ENCODE measurements around the gene CASP10.
"Not testable (repeated sequence)": the region's sequence is repeated elsewhere in the genome, so short reads cannot be mapped to it uniquely, and the experiment has no call there.

Gene CASP10

DNA sequence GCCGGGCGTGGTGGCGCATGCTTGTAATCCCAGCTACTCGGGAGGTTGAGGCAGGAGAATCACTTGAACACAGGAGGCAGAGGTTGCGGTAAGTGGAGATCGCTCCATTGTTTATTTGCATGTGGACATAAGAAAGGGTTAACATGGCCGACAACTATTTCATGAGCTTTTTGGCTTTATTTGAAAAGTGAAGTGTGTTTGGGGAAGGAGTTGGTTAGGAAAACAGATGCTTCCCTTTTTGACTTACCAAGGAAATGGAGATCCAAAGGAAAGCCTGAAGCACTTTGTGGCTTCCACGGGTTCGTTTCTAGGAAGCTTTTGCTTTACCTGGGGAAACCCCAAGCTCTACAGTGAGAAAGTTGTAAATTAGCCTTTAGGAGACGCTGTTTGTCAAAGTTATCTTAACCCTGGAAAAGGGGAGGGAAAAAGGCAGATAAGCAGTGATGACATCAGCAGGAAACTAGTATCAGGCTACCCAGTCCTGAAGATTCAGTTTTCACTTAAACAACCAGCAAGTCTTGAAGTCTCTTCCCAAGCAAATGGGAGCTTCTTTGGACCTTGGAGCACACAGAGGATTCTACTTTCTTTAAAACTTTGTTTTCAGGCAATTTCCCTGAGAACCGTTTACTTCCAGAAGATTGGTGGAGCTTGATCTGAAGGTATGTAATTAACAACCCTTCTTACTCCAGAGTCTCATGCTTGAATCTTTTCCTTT, at the start of gene CASP10:
Gene CASP10, plus strand, starts transcription at position 492 of the 715 bp plus-strand sequence. CDS start 2,637 bp downstream, outside the sequence.
- FAIRE-seq: no peak

DNA sequence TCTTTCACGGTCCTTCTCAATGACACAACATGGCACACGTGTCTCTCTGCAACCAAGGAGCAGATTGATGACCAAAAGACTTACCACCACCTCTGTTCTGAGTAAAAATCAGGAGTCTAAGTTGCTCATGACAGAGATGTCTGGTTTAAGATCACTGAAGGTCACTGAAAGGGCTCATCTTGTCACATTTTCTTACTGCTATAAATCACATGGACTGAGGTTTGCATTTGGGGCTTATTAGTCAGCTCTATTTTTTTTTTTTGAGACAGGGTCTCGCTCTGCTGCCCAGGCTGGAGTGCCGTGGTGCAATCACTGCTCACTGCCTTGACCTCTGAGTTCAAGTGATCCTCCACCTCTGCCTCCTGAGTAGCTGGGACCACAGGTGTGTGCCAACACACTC, 47.6 kb upstream of the CASP10 start:
- FAIRE-seq: no peak

- no peak for FAIRE-seq
These were observed 46.0 kb upstream of the CASP10 start for GRCh38 chr2:201136889-201137321.

DNA sequence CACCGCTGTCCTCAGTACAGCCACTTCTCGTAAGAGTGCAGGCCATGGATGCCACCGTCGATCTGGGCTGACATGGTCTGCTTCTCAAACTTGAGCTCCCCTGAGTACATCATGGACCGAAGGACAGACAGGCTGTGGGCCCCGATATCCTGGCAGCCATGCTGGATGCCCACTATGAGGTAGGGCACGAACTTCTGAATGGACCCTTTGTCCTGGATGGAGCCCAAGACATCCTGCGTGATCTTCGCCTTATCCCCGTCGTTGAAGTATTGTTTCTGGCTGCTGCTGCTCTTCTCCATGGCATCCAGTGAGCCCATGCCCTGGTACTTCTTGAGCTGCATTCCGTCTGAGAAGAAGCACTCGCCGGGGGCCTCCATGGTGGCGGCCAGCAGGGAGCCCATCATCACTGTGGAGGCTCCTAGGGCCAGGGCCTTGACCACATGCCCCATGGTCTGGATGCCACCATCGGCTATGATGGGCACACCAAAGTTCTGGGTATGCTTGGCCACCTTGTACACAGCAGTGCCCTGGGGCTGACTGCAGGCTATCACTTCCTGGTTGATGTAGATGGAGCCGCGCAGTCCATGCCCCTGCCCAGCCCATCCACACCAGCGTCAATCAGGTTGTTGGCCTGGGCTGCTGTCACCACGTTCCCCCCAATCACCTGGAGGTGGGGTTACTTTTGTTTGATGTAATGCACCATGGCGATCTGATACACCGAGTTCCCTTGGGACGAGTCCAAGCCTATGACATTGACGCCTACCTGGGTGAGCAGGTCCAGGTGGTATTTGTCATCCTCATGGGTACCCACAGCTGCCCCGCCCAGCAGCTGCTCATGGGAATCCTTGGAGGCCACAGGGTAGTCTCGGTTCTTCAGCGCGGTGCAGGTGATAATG, 45.2 kb upstream of the CASP10 start:
- FAIRE-seq: no peak

DNA sequence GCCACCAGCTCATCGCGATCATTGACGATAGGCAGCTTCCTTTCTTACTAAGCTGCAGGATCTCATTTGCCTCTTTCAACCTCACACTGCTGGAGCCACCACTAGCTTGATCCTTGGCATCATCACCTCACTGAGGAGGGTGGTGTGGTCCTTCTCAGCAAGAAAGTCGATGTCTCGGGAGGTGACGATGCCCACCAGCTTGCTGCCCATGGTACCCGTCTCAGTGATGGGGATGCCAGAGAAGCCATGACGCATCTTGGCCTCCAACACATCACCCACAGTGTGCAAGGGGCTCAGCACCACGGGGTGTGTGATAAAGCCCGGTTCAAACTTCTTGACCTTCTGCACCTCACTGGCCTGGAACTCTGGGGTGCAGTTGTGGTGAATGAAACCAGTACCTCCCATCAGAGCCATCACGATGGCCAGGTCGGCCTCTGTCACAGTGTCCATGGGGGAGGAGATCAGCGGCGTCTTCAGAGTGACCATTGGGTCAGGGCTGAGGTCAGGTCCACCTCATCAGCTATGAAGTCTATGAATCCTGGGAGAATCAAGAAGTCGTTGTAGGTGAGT, 44.5 kb upstream of the CASP10 start:
- no peak for FAIRE-seq

DNA sequence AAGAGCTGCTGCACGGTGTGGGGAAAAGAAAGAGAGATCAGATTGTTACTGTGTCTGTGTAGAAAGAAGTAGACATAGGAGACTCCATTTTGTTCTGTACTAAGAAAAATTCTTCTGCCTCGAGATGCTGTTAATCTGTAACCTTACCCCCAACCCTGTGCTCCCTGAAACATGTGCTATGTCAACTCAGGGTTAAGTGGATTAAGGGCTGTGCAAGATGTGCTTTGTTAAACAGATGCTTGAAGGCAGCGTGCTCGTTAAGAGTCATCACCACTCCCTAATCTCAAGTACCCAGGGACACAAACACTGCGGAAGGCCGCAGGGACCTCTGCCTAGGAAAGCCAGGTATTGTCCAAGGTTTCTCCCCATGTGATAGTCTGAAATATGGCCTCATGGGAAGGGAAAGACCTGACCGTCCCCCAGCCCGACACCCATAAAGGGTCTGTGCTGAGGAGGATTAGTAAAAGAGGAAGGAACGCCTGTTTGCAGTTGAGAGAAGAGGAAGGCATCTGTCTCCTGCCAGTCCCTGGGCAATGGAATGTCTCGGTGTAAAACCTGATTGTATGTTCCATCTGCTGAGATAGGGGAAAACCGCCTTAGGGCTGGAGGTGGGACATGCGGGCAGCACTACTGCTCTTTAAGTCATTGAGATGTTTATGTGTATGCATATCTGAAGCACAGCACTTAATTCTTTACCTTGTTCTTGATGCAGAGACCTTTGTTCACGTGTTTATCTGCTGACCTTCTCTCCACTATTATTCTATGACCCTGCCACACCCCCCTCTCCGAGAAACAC, 43.8 kb upstream of the CASP10 start:
- FAIRE-seq: not testable (repeated sequence)

DNA sequence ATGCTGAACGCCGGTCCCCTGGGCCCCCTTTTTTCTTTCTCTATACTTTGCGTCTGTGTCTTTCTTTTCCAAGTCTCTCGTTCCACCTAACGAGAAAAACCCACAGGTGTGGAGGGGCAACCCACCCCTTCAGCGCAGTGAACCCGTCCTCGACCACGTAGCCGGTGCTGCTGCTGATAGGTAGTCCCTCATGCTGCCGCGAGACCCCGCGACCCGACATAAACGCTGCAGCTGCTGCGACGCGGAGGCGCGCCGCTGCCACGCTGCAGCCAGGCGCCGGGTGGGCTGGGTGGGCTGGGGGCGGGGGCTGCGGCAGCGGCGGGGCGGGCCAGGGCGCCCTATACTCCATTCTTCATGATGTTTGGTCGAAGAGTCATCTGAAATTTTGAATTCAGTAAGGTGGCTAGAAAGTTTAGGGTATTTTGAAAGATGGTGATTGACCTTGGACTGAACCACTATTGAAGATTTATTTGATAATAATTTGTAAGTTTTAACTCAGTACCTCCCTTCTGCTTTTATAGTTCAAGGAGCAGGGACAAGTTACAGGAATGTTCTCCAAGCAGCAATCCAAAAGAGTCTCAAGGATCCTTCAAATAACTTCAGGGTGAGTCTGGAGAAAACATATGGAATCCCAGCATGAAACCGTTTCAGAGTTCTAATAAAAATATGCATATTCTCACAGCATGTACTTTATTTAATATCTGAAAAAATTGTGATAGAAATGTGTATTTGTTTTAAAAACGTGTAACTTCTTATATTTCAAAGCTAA, 42.9 kb upstream of the CASP10 start:
- FAIRE-seq: no peak

- no peak for FAIRE-seq
These were observed 38.6 kb upstream of the CASP10 start for GRCh38 chr2:201144101-201145051.

DNA sequence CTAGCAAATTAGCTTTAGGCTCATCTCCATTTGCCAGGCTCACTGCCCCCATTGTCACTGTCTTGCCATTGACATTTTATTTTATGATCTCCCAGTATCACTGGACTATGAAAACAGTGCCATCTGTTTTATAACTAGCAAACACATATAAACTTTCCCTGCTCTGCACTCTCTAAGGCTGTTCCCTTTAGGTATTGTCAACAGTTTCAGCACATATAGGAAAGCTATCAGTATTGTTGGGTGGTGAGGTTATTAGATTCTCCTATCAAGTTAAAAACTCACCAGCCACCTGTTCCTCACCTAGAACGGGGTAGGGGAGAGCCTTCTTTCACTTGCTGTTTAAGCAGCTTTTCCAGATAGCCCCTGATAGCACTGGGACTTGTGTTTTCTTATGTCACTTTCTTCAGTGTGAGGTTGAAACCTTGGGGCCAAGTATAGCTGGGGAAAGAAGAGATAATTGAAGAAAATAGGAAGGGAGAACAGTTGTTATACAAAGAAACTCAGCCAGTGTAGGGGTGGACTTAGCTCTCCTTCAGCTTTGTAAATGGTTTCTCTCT, 34.4 kb upstream of the CASP10 start:
- FAIRE-seq: no peak

DNA sequence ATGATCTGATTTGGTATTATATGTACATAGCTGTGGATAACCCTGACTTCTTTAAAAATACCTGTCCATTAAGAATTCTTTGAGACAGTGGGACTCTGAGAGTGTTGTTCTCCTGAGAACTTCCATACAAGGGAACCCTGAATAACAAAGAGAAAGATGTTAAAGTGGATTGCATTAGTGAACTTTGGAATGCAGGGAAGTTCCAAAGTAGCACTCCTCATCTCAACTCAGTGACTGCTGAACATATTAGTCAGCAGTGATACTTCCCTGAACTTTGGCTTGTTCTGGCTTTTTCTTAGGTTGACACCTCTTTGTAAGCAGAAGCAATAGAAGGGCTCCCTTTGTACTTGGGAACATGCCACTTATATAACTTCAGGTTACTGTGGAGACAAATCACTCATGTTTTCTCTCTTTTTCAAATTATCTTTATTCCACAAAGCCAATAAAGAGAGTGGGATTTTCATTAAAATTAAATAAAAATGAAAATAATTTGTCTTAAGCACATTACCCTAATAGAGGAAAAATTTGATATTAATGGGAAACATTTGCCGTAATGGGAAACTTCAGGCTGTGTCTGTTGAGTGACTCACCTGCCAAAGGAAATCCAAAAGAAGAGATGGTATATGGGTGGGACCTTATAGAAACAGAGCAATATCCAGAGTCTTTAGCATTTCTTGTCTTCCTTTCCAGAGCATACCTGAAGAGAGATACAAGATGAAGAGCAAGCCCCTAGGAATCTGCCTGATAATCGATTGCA, 33.7 kb upstream of the CASP10 start:
- FAIRE-seq: peak; percentile 47

GRCh38 chr2:201149821-201150165, 33.1 kb upstream of the CASP10 start:
- FAIRE-seq: not testable (repeated sequence)

GRCh38 chr2:201150454-201151020, 32.4 kb upstream of the CASP10 start:
- no peak for FAIRE-seq

DNA sequence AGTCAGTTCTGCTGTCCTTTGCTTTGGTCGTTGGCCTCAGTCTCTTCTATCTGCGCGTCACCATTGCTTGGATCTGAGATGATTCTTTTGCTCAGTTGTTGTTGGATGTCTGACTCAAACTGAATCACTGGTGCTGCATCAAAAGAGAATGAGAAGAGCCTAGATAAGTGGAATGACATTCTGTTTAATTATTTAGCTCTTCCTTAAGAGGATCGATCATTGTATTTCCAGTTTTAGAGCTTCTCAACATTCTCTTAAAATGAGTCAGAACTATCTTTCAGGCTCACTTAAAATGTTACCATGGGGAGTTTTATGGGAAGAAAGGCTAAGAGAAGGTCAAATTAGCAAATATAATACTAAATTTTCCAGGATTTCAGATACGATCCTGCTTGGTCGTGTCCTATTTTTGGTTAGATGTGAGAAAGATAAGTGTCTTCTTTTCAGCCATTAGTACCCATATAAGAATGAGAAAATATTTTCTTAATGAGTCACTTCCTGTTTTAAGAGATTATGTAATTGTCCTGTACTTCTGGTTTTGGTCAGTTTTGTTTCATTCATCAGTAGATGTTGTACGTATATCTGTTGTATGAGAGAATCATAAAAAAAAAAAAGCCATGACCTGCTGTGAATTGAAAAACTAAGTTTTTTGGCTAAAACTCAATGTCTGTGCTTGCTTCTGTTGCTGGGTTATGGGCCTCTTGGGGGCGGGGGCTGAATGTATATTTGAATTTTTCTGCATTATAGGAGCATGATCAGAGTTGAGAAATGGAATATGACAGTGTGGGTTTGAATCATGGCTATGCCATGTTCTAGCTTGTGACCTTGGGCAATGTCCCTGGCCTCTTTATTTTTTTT, 31.6 kb upstream of the CASP10 start:
- no peak for FAIRE-seq

GRCh38 chr2:201152517-201152916, 30.4 kb upstream of the CASP10 start:
- FAIRE-seq: no peak

DNA sequence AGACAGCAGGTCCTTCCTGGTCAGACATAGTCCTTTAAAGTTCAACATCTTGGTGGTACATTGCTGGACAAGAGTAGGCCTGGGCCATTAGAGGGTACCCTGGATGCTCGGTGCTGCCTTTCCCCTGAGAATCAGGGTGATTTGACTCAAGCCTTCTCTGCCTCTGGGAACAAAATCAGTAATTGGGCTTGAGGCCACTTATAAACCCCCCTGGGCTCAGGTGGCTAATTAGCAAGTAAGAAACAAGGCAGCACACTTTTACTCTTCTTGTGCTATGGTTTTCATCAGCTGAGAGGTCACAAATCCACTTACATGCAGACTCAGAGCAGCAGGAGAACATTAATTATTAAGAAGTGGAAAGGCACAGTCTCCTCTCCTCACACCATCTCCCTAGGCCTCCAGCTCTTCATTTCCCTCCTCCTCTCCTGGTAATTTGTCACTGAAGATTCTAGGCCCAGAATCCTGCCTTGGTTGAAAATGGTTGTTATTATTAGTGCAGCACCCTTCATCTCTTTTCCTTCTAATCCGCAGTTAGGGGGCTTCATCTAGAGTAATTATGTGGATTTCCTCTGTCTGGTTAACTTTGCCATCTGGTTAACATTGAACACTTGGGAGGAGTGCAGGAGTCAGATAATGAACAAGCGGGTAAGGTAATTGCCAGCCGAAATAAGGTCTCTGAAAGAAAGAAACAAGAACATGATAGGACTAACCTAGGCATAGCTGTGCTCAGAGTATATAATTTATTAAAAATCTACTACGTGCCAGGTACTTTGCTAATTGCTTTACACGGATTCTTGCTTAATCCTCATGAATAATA, 29.7 kb upstream of the CASP10 start:
- FAIRE-seq: no peak

DNA sequence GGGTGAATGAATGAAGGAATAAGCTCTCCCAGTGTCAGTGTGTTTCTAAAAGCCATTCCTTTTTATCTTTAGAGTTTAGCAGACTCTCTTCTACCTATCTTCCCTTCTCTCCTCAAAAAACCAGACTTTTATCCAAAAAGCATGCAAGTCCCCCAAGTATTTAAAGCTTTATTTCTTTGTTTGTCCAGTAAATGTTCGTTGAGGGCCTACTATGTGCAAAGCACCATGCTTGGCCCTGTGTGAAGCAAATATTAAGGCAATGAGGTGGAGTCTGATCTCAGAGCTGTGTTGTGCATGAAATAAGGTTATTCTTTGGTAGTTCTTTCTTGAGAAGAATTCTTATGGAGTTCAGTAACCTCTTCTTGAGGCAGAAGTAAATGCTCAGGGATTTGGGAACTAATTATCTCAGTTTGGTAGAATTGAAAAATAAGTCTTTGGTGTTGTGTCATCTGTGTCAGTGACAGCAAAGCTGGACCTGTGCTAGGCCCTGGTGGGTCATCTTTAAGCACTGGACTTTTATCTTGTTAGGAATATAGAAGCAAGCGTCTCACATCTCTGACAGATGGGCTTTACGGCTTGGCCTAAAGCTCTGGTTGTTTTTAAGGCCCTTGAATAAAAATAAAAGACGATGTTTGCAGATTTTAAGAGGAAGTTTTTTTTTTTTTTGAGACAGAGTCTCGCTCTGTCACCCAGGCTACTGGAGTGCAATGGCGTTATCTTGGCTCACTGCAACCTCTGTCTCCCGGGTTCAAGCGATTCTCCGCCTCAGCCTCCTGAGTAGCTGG, 28.1 kb upstream of the CASP10 start:
- no peak for FAIRE-seq

DNA sequence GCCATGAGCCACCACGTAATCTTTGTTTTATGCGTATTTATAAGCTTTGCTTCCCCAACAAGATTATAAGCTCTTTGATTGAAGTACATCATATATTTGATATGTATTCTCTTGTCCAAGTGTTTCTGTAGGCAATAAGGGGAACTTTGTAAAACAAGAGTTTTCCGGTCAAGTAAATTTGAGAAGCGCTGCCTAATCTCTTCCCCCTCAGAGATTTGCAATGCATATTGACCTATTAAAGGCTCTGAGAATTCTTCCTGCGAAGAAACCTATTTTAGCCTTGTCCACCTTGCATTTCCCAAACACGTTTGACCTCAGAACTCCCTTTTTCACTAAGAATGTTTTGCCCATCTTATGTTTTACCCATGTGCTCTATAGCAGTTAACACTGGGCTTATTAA, 26.9 kb upstream of the CASP10 start:
- FAIRE-seq: no peak
